Measurements from ENCODE around the gene SLFN14.
"Not testable (repeated sequence)": the region's sequence is repeated elsewhere in the genome, so short reads cannot be mapped to it uniquely, and the experiment has no call there.

SLFN14 gene

DNA sequence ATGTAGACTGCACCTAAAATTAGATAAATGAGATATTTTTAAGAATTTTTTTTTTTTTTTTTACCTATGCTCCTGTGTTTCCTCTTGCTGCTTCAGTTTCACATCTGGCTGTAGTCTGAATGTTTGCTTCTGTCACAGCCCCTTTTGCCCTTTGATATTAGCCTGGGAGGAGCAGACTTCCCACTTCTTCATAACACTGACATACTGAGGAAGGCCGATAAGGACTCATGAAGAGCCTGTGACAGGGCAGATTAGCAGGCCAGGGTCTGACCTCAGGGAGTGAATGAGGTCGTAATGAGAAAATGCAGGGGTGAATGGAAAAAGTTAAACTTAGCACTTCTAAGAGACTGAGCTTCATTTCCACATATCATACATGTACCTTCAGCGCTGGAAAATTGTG is at the start of gene SLFN14:
Gene SLFN14 (minus strand): TSS at position 117 of the 400 bp plus-strand sequence. CDS start 2,757 bp downstream, outside the sequence.
- DNase-seq = peak; percentile 100

DNA sequence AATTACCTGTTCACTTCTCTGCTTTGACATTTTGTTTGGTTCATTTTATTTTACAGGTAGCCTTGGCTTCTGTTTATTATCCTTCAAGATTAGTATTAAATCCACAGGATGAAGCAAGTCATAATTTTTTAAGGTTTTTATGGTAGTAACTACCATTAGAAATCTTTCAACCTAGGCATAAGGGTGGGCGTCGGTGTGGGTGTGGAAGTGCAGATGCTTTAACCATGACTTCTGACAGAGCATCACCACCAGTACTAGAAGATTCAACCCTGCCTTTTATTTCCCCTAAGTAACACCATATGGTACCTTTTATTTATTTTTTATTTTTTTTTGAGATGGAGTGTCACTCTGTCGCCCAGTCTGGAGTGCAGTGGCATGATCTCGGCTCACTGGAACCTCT is 49.2 kb upstream of the SLFN14 start:
- no peak for DNase-seq

DNA sequence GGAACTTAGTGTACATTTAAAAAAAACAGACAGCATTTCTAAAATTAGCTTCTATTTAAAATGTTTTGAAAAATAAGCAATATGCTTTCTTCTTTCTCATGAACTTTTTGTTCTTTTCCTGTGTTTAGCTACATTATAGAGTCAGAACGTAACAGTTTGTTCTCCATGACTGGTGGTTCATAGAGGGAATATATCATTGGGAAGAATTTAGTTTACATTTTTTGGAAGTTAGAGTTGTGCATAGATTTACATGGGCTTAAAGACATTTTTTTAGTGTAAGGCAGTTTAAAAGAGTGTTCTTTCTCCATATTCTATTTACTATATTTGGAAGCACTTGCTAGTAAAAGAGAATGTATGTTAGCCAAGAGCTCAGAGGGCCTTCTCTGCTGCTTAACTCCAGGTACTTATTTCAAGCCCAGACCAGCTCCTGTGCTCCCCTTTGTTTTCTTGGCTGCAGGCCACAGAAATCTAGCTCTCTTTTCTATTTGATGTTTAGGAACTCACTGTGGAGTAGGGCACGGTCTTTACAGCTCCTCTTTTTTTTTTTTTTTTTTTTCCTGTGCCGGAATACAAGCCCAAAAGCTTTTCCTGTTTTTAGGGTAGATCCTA is 46.7 kb upstream of the SLFN14 start:
- DNase-seq = no peak

DNA sequence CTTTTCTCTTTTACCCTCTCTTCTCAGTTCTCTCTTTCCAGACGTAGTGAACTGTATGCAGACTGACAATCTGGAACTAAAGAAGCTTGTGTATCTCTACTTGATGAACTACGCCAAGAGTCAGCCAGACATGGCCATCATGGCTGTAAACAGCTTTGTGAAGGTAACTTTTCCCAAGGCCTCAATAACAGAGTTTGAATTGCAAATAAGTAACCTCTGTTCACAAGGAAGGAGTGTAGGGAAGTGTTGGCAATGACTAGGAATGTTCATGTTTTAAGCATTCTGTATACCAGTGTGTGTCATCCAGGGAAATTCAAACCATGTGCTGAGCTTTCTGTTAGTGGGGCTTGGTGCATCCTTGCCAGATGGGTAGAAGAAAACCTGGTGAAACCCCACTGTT is 45.1 kb upstream of the SLFN14 start:
- no peak for DNase-seq

DNA sequence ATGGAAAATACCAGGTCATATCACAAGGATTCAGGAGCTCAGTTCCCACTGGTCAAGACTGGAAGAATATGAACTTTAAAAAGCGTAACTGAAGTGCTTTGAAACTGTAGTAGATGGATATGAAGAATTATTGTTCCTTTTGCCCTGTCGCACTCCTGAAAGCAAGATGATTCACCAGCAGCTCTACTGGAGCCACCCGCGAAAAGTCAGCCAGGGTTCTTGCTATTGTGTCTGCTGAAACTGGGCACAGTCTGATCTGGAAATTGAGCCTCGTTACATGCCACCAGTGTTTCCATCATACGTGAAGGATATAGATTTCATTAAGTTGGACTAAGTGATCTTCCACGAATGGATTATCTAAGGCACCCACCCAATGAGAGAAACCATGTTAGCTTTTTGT is 43.1 kb upstream of the SLFN14 start:
- no peak for DNase-seq

DNA sequence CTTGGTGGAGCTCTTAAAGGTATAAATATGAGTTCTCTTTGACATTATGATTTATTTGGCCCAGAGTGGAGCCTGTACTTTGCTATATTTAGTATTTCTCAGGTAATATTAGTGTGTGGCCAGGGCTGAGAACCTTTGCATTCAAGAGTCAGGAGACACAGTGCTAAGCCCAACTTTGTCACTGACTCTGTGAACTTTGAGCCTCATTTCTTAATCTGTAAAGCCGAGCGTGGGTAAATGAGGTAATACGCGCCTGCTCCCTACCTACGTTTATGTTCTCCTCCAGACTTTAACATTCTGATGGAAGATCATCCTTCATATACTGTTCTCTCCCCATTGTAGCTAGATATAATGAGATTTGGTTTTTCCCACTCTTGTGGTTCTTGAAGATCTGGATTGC is 37.0 kb upstream of the SLFN14 start:
- no peak for DNase-seq

DNA sequence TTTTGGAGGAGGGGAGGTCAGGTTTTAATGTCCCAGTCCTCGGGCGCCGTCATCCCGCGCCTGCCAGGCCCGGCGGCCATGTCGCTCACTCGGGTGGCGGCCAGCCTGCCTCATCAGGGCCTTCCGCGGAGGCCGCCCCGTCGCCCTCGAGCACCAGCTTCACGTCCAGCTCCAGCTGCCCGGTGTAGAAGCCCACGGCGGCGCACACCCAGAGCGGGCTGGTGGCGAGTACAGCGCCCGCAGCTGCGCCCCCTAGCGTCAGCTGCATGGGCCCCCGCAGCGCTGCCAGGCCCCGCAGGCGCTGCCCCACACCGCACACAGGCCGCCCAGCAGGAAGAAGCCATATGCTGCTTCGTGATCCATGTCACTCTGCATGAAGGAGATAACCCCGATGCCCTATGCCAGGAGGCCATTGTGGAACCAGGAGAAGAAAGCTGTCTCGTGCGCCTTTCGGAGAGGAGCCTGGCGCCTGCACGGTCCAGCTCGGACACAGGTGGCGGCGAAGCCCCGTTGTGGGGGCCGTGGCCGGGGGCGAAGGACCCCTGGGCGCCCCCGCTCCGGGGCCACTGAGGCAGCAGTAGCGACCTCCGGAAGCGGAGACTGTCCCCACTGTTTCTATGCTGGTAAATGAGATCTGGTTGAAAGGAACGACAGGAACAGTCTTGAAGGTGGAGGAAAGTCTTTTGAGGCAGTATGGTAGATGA is 36.1 kb upstream of the SLFN14 start:
- DNase-seq = no peak

DNA sequence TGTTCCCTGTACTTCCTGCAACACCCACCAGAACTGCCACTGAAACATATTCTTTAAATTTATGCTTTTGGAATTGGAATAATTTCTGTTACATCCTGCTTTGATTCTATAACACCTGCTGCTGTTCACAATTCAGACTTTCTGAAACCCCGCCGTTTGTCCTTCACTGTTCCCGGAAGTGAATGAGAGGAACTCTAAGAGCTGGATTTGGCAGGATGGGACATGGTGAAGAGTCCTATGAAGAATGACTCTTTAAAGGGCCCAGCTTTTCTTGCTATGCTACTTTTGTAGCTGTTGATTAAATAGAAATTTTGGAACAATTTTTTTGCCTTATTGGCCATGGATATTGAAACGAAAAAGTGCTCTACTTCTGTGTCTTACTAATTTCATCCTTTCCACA is 35.5 kb upstream of the SLFN14 start:
- DNase-seq = no peak

DNA sequence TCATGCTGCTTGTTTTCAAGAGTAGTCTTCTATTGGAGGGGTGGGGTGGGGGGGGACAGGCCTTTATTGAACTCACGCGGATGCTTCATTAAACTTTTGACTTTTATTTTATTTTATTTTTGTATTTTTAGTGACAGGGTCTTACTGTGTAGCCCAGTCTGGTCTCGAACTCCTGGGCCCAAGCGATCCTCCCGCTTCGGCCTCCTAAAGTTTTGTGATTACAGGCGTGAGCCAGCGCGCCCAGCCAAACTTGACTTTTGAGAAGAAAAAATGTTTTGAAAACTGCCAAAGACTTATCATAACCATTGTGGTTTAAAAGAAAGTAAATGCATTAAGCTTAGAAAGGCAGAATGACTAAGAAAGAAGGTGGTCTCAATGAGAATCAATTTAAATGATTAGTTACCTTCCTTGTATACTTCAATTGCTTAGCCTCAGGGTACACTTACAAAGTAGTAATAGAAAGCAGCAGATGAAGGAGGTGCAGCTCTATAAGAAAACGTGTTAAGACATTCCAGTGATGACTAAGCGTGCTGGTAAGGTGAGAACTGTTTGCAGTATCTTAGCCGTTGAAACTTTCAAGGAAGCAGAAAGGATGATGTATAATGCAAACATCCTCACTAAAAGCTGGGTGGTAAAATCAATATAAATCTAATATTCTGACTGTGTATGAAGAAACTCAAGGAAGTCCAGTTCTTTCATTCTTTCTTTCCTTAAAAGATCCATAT is 27.7 kb upstream of the SLFN14 start:
- DNase-seq = peak; percentile 44

DNA sequence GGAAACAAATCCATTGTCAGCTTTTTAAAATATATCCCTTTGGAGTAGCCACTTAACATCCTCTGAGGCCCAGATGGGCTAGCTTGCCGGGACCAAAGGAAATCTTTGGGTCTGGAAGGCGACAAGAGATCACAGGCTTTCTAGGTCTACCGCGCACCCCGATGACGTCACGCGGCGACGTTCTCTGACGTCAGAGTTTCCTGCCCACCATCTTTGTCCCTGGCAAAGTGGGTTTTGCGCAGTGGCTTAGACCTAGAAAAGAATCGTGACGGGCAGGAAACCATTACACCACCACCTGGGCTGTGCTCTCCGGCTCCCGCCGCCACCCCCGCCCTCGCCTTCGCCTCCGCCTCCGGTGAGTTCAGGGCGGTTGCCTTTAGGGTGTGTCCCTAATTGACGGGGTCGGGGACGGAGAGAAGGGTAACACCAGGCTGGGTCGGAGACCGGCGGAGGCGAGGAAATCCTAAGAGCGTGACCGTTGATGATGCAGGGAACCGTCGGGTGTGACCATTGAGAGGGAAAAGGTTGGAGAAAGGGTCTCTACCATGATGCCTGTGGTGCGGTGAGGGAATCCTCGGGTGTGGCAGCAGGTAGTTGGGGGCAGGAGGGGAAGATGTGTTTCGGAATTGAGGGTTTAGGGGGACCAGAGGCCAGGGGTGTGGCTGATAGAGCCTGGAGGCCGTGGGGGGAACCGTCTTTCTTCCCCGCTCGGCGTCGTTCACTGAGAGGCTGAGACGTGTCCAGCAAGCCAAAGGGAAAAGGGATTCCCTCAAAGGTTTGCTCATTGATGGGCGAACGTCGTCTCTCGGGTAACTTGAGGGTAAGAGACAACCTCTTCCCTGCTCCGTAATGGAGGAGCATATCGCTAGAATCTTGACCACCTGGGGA is 26.7 kb upstream of the SLFN14 start, which contains the start of gene AP2B1:
Gene AP2B1 (plus strand): TSS at position 249 of the 888 bp plus-strand sequence. CDS start 6,709 bp downstream, outside the sequence.
- peak; percentile 97 for DNase-seq

DNA sequence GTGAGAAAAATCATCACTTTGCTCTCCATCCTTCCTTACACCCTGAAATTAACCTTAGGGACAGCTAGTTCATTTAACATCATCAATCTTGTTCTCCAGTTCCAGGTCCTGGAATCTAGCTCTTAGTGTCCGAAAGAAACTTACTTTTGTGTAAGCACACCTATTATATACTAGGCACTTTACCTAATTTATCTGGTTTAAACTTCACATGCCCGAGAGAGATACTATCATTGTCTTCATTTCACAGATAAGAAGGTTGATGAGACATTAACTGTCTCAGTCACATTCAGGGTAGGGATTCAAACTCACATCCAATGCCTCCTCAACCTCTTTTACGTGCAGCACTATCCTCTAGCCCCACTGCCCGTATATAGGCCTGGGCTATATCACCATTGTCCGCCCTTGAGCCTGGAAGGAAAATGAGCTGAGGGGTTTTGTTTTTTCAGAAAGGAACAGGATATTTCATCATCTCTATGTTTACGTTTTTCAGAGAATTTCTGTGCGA is 26.0 kb upstream of the SLFN14 start:
- no peak for DNase-seq

DNA sequence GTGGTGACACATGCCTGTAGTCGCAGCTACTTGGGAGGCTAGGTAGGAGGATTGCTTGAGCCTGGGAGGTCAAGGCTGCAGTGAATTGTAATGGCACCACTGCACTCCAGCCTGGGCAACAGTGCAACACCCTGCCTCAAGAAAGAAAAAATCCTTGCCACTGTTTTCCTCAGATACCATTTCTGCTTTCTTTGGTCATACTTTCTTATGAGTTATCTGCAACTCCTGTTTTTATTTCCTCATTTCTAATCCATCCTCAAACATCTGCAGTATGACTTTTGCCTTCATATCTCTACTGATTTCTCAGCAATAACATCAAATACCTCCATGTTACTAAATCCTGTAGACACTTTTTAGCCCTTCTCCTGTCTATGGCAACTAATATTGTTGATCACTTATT is 23.4 kb upstream of the SLFN14 start:
- no peak for DNase-seq

DNA sequence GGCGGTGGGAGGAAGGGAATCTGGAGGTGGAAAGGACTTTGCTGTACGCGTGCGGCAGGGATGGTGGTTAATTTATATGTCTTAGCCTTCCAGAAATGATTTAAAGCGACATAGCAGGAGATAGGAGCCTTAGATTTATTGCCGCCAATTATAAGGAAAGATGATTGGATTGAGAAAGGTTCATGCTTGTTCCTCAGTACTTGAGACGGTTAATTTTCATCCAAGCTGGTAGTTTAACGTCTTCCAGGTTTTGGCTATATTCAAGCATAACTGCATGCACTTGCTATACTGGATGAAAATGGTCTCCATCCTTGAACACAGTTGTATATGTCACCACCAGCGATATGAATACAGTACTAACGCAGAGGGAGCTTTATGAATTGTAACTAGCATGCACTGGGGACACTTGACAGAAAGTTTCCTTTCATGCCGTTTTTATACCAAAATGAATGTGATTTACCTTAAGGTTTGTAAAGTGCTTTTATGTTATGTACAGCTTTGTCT is 18.4 kb upstream of the SLFN14 start:
- peak; percentile 44 for DNase-seq

DNA sequence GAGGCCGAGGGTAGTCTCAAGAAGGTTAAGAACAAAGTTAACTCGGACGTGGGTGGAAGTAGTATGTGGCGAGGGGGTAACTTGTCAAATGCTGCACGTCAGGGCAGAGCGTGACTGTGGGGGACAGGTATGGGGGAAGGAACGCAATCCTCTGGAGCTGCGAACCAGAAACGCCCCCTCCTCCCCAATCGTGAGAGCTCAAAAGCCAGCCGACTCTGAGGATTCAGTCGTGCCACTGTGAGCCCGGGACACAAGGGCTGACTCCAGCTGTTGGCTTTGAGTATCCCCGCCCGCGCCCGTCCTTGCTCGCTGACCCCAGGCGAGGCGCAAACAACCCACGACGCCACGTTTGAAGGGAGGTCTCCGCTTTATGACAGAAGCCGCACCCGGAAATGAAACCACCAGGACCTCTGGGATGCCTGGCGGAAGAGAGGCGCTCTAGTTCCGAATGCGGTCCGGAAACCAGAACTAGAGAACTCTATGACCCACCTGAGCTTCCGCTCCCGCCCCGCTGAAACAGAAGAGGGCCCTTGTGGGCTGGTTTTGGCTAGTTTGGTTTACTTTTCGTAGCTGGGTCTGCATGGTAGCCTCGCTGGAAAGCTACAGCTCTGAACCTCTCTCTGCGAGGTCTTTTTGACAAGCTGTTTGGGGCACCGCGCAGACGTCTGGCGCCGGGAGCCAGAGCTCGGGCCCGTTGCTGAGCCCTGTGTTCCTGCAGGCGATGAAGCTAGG is 17.7 kb upstream of the SLFN14 start, which contains the start of gene PEX12:
Gene PEX12 (minus strand): TSS at position 375 of the 732 bp plus-strand sequence. CDS start 550 bp downstream, outside the sequence.
- DNase-seq = peak; percentile 98

DNA sequence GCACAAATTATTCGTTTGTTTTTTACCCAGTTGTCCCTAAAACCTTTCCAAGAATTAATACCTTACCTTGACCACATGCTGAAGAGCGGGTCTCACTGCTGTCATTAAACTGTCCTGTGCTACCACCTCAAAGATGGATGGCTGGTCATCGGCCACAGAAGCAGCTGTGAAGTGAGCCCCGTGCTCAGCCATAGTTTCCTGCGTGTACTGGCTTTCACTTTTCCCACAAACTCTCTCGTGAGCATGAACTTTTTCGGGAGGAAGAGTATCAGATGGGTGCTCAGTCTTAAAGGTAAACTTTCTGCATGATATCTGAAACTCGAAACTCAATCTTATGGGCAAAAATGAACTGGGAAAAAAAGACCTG is 17.2 kb upstream of the SLFN14 start:
- peak; percentile 44 for DNase-seq

DNA sequence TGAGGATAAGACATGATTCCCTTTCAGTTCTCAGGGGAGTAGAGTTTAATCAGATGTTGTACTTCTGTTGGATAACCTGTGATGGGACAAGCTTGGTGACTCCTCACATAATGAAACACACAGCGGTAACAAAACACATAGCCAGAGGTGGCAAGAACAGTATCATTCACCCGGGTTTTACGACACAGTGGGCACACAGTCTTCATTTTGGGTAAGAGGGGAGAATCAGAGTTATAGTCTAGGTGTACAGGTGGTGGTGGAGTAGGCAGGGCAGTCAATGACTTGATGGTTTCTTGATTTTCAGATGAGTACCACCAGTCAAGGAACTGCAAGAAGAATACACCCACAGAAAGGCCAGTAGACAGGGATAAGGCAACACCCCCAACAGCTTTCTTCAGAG is 15.1 kb upstream of the SLFN14 start:
- no peak for DNase-seq

DNA sequence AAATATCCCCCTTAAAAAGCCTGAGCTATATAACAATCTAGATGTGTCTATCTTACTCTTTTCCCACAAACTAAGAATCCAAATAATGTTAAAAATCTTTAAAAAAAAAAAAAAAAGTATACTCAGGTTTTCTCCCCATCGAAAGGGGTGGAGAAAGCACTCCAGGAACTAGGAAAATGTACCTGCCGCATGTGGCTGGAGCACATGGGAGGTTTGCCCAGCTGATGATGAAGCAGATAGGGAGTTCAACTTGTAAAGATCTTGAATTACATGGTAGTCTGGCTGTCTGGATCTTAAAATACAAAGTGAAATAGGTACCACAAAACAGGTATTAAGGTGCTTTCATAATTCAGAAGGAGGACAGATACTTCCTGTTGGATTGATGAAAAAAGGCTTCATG is 8.8 kb upstream of the SLFN14 start:
- DNase-seq = no peak

DNA sequence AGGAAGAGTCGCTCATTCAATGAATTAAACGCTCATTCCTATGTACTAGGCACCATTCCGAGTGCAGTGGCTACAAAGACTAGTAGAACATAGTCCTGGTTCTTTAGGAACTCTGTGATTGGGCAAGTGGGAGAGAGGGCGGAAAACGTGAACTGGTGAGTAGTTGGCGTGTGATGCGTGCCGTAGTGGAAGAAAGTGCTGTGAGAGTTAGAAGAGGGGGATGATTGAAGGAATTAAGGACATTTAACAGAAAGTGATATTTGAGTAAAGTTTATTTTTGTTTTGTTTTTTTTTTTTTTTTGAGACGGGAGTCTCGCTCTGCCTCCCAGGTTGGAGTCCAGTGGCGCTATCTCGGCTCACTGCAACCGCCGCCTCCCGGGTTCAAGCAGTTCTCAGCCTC is 7.9 kb upstream of the SLFN14 start:
- DNase-seq = peak; percentile 70

DNA sequence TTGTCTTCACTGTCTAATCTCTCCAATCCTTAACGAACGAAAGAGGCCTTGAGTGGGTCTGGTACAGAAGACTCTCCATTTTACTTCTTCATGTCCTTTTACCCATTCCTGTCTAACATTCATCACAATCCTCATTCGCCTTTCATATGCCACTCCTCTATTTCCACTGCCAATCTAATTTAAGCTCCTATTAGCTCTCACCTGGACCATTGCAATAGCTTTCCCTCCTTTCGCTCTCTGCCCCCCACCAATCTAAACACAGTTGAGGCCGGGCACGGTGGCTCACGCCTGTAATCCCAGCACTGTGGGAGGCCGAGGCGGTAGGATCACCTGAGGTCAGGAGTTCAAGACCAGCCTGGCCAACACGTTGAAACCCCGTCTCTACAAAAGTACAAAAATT is 6.3 kb upstream of the SLFN14 start:
- DNase-seq = no peak

DNA sequence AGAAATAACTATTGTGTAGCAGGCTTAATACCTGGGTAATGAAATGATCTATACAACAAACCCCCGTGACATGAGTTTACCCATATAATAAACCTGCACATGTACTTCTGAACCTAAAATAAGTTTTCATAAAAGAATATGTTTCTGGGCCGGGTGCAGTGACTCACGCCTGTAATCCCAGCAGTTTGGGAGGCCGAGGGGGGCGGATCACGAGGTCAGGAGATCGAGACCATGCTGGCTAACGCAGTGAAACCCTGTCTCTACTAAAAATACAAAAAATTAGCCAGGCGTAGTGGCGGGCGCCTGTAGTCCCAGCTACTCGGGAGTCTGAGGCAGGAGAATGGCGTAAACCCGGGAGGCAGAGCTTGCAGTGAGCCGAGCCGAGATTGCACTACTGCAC is 2.6 kb upstream of the SLFN14 start:
- DNase-seq = not testable (repeated sequence)

DNA sequence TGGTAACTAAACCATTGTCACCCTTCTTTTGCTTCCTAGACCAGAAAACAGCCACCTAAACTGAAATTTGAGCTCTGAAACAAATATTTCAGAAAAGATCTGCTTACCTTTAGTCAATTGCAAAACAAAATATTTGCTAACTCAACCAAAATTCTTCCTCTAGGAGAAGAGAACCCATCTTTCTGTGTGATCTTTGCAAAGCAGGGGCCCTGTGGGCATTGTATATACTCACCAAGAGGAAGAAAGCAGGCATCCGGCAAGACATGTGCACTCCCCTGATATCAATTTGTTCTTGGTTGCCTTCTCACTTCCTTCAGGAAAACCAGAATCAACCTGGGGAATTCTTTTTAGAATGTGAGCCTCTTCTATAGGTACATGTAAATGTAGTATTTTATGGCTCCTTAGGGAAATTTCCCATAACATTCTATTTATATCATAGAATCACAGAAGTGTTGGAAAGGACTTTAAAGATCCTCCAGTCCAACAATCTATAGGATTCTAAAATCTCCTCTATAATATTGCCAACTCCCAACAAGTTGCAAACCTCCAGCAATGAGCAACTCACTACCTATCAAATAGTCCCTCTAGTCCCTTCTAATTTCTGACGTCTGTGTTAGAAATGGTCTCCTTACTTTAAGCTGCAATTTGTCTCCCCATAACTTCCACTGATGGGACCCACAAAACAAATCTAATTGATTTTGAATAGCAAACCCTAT is 966 bp downstream of the SLFN14 start:
- peak; percentile 66 for DNase-seq

All from hematopoietic multipotent progenitor cell treated with erythropoietin and hydrocortisone succinate and interleukin-3 and kit ligand, for 6 days (in vitro differentiated cells).